Osteoblast (primary cell): ENCODE results near the gene CDC26. TPM values are rescaled to one million over a fixed set of nuclear protein-coding genes. Genes with fewer than 3 reads are reported as not detected.
A peak's percentile ranks its signal among the peaks of the same experiment; 100 is the strongest.

Source experiments
- DNase-seq: peaks from one replicate; pipeline ENCODE4 v3.0.0; 2011; ENCODE audit warnings: low spot score, mixed read lengths; ENCODE audit not compliant: insufficient read length; ENCODE audit errors: missing footprints
- H2AFZ ChIP-seq: 2 replicates; pipeline ENCODE4 v1.6.0; 2011; ENCODE audit warnings: mild to moderate bottlenecking, low read length
- H3K27ac ChIP-seq: 2 replicates; pipeline ENCODE4 v1.5.1; 2011; ENCODE audit warnings: mild to moderate bottlenecking, low read depth, low read length, moderate library complexity
- H3K27me3 ChIP-seq: 2 replicates; pipeline ENCODE4 v1.6.0; 2012; ENCODE audit warnings: mild to moderate bottlenecking, control low read depth, inconsistent platforms, low read length, moderate library complexity; ENCODE audit not compliant: insufficient read depth
- H3K36me3 ChIP-seq: 2 replicates; pipeline ENCODE4 v1.5.1; 2011; ENCODE audit warnings: mild to moderate bottlenecking, low read length, control low read depth, moderate library complexity; ENCODE audit not compliant: insufficient read depth
- H3K4me1 ChIP-seq: 2 replicates; pipeline ENCODE4 v1.5.1; 2011; ENCODE audit warnings: mild to moderate bottlenecking, low read length, control low read depth, moderate library complexity; ENCODE audit not compliant: insufficient read depth
- H3K4me2 ChIP-seq: 2 replicates; pipeline ENCODE4 v1.6.0; 2011; ENCODE audit warnings: mild to moderate bottlenecking, low read length; ENCODE audit not compliant: insufficient read depth
- H3K4me3 ChIP-seq: fragments of 200-600 bp; sonication (generic); 3 replicates; pipeline ENCODE4 v1.5.1; 2012; ENCODE audit warnings: mild to moderate bottlenecking, low read length, inconsistent platforms; ENCODE audit not compliant: insufficient read depth
- H3K79me2 ChIP-seq: 2 replicates; pipeline ENCODE4 v1.6.0; 2012; ENCODE audit warnings: mild to moderate bottlenecking, low read length, control low read depth, inconsistent platforms; ENCODE audit not compliant: insufficient read depth
- H3K9me3 ChIP-seq: 2 replicates; pipeline ENCODE4 v1.5.1; 2011; ENCODE audit warnings: low read depth, low read length, control low read depth
- H4K20me1 ChIP-seq: 2 replicates; pipeline ENCODE4 v1.6.0; 2012; ENCODE audit warnings: mild to moderate bottlenecking, low read length, control low read depth; ENCODE audit not compliant: insufficient read depth
- total RNA-seq: library from RNA; depleted of rRNA; stranded (reverse); fragments of >200 nt; gene quantifications from 2 replicates; pipeline ENCODE4 v1.2.3, GENCODE V29; 2012
- TF ChIP-seq, protein P1 (sequence below): IDR thresholded peaks from 2 replicates; pipeline ENCODE4 v1.5.1; 2011; ENCODE audit warnings: mild to moderate bottlenecking, low read depth, low read length, moderate library complexity; ENCODE audit errors: extremely low read depth

The CDC26 gene
- total RNA-seq, 1 donor, result 27.9 TPM

DNA sequence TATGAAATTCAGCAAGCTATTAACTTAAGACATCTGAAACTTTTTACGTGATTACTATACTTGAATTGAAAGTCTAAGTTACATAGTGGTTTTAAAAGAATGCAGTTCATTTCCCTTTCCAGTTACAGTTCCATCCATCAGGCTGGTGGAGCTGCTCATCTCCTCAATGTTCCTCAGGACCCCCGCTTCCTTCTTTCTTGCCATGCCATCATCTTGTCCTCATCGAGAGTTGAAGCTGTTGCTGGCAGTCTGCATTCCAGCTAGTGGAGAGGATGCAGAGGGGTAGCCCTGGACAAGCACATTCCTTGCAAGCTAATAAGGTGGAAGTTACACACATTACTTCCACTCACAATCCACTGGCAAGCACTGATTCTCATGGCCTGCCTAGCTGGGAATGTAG is 36.6 kb upstream of the CDC26 start:
- no peak overlapping the region for H3K4me3 ChIP-seq
- TF ChIP-seq, protein P1, sequence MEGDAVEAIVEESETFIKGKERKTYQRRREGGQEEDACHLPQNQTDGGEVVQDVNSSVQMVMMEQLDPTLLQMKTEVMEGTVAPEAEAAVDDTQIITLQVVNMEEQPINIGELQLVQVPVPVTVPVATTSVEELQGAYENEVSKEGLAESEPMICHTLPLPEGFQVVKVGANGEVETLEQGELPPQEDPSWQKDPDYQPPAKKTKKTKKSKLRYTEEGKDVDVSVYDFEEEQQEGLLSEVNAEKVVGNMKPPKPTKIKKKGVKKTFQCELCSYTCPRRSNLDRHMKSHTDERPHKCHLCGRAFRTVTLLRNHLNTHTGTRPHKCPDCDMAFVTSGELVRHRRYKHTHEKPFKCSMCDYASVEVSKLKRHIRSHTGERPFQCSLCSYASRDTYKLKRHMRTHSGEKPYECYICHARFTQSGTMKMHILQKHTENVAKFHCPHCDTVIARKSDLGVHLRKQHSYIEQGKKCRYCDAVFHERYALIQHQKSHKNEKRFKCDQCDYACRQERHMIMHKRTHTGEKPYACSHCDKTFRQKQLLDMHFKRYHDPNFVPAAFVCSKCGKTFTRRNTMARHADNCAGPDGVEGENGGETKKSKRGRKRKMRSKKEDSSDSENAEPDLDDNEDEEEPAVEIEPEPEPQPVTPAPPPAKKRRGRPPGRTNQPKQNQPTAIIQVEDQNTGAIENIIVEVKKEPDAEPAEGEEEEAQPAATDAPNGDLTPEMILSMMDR, result no peak

DNA sequence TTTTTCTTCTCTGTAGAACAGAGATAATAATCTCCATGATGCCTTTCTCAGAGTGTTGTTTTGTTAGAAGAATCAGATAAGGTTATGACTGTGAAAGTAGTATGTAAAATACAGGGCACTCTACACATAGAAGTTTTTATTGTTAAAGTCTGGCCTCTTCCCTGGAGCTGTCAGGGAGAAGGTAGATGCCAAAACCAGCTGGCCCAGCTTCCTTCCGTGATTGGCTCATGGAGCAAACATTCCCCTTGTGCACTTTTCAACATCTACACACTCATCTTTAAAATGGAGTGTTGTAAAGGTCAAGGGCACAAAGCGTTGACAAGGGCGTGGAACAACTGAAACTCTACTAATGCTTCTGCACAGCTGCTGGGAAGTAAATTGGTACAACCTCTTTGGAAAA is 35.2 kb upstream of the CDC26 start:
- Histone ChIP-seq H3K36me3 (no peaks in the 10 kb centered on the region), H3K4me1 (no peaks in the 10 kb centered on the region), H2AFZ (no peak overlapping the region), H3K79me2 (no peaks in the 10 kb centered on the region), H3K9me3 (no peaks in the 10 kb centered on the region), H3K27ac (no peak overlapping the region), H3K4me3 (no peak overlapping the region), H3K4me2 (no peak overlapping the region), H3K27me3 (no peaks in the 10 kb centered on the region), H4K20me1 (no peaks in the 10 kb centered on the region)
- TF ChIP-seq, protein P1, result no peak
- no peak for DNase-seq

More for the DNA sequence above, 36.6 kb upstream of the CDC26 start:
- no peaks in the 10 kb centered on the region for H4K20me1 ChIP-seq
- H3K27me3 ChIP-seq, result no peaks in the 10 kb centered on the region
- no peak overlapping the region for H3K4me2 ChIP-seq
- no peak for DNase-seq
- no peak overlapping the region for H2AFZ ChIP-seq
- no peaks in the 10 kb centered on the region for H3K36me3 ChIP-seq
- no peaks in the 10 kb centered on the region for H3K9me3 ChIP-seq
- H3K79me2 ChIP-seq, result no peaks in the 10 kb centered on the region
- H3K27ac ChIP-seq, result no peak overlapping the region
- no peaks in the 10 kb centered on the region for H3K4me1 ChIP-seq

DNA sequence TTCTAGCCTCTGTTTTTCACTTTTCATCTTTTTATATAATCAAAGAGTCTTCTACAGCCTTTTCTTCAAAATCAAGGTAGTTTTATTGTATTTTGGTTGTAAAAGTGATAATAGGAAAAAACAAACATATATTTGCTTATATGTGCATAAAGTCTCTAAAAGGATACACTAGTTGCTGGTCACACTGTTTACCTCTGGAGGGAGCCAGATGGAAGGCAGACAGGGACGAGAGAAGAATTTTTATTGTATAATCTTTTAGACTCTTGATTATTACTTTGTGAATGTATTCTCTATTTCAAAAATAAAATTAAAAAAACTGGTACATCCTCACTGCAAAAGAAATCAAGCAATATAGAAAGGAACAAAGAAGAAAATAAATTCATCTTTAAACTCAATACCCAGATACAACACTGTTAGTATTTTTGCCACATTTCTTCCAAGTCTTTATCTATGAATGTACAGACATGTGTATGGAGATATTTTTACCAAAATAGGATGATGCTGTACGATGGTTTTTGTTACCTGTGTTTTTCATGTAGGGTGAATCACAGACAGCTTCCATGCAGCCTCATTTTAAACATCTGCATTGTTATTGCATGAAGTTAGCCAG is 33.9 kb upstream of the CDC26 start:
- H3K9me3 ChIP-seq, result no peaks in the 10 kb centered on the region
- no peaks in the 10 kb centered on the region for H3K27me3 ChIP-seq
- H3K4me3 ChIP-seq, result no peak overlapping the region
- H3K4me2 ChIP-seq, result no peak overlapping the region
- TF ChIP-seq, protein P1, result peak; percentile 74
- no peaks in the 10 kb centered on the region for H3K36me3 ChIP-seq
- no peaks in the 10 kb centered on the region for H3K4me1 ChIP-seq
- DNase-seq, result no peak
- H3K27ac ChIP-seq, result no peak overlapping the region
- H2AFZ ChIP-seq, result no peak overlapping the region
- no peaks in the 10 kb centered on the region for H3K79me2 ChIP-seq
- no peaks in the 10 kb centered on the region for H4K20me1 ChIP-seq

DNA sequence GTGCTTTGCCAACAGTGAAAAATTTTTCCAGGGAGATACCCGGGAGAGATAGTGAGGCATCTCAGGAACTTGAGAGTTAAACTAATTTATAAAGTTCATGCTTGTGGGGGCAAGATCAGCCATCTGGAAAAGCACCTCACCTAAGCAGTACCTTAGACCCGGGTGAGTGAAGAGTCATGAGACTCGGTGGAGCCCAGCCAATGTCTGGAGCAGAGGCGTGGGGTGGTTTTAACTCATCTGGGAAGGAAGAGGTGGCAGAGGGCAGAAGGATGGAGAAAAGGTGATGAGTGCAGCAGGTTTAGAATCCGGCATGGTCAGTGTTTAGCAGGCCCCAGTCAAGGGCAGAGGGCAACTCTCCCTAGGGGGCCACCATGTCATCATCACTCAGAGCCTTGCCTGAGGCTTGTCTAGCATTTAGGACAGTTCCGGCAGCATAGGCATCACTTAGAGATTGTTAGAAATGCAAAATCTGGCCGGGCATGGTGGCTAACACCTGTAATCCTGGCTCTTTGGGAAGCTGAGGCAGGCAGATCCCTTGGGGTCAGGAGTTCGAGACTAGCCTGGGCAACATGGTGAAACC is 32.1 kb upstream of the CDC26 start:
- Histone ChIP-seq H2AFZ (no peak overlapping the region), H4K20me1 (no peaks in the 10 kb centered on the region), H3K9me3 (no peaks in the 10 kb centered on the region)

More for the DNA sequence above, 32.1 kb upstream of the CDC26 start:
- TF ChIP-seq, protein P1, result no peak
- Histone ChIP-seq H3K27me3 (no peaks in the 10 kb centered on the region), H3K36me3 (no peaks in the 10 kb centered on the region), H3K27ac (no peak overlapping the region), H3K79me2 (no peaks in the 10 kb centered on the region), H3K4me3 (no peak overlapping the region), H3K4me2 (no peak overlapping the region), H3K4me1 (no peaks in the 10 kb centered on the region)
- no peak for DNase-seq
